Astrocyte (in vitro differentiated cells and primary cell): ENCODE data around the gene PCBP3.

Experiments used
- EZH2 ChIP-seq: IDR thresholded peaks from 2 replicates; pipeline ENCODE4 v1.6.1; 2012; ENCODE audit warnings: mild to moderate bottlenecking, low read length, inconsistent platforms; ENCODE audit not compliant: insufficient read depth
- TF ChIP-seq, protein P1 (sequence below): IDR thresholded peaks from 2 replicates; pipeline ENCODE4 v1.5.1; 2011; ENCODE audit warnings: low read depth, mild to moderate bottlenecking, inconsistent platforms, low read length, moderate library complexity; ENCODE audit not compliant: insufficient read depth

- TF ChIP-seq, protein P1, sequence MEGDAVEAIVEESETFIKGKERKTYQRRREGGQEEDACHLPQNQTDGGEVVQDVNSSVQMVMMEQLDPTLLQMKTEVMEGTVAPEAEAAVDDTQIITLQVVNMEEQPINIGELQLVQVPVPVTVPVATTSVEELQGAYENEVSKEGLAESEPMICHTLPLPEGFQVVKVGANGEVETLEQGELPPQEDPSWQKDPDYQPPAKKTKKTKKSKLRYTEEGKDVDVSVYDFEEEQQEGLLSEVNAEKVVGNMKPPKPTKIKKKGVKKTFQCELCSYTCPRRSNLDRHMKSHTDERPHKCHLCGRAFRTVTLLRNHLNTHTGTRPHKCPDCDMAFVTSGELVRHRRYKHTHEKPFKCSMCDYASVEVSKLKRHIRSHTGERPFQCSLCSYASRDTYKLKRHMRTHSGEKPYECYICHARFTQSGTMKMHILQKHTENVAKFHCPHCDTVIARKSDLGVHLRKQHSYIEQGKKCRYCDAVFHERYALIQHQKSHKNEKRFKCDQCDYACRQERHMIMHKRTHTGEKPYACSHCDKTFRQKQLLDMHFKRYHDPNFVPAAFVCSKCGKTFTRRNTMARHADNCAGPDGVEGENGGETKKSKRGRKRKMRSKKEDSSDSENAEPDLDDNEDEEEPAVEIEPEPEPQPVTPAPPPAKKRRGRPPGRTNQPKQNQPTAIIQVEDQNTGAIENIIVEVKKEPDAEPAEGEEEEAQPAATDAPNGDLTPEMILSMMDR = no peak
- no peak for TF ChIP-seq EZH2
Measured at GRCh38 chr21:45922648-45923047, 279.1 kb downstream of the PCBP3 start.
